GM12878 (cell line): ENCODE measurements around the gene GABRB1. TPM values are rescaled to one million over a fixed set of nuclear protein-coding genes. Genes with fewer than 3 reads are reported as not detected.

Experiments used
- ATAC-seq: fragments of 200-7000 bp; cut with Tn5 transposase; 3 replicates; pipeline ENCODE4 v1.9.1; 2020; ENCODE audit warnings: mild to moderate bottlenecking, moderate library complexity
- BruUV-seq: library from RNA; stranded (reverse); fragments of 400-500 nt; replicated peaks from 2 replicates; lab custom pipeline; 2021; lab: Mats Ljungman, UMichigan
- CTCF ChIA-PET: fragments of 300-600 bp; sonication (Branson Sonifier 250); formaldehyde crosslinking; extraction: SDS; loops from one replicate; lab custom pipeline; 2021; ENCODE audit warnings: inconsistent platforms; lab: Yijun Ruan, JAX
- POLR2A ChIA-PET: fragments of 350-600 bp; formaldehyde crosslinking; extraction: SDS; loops from one replicate; lab custom pipeline; 2021; ENCODE audit warnings: inconsistent platforms; lab: Charles Lee
- RAD21 ChIA-PET: fragments of 300-600 bp; sonication (Branson Sonifier 250); formaldehyde crosslinking; loops from one replicate; lab custom pipeline; 2023; ENCODE audit warnings: antibody characterized with exemption; ENCODE audit not compliant: unreplicated experiment; lab: Charles Lee
- SMC1A ChIA-PET: fragments of 300-600 bp; sonication (Branson Sonifier 250); formaldehyde crosslinking; loops from one replicate; lab custom pipeline; 2023; ENCODE audit not compliant: unreplicated experiment, uncharacterized antibody; lab: Charles Lee
- DNase-seq: peaks from one replicate; pipeline ENCODE4 v3.0.0-alpha.2; 2011; ENCODE audit warnings: low read depth, low spot score
- FAIRE-seq: peaks from 3 replicates; lab custom pipeline; 2011; peaks lifted over from hg19 to GRCh38; lab: Jason Lieb, UNC
- H2AFZ ChIP-seq: 2 replicates; pipeline ENCODE4 v1.6.0; 2011; ENCODE audit warnings: low read depth, low read length, control low read depth; ENCODE audit not compliant: control insufficient read depth
- H3K27ac ChIP-seq: 2 replicates; pipeline ENCODE4 v1.5.1; 2011; ENCODE audit warnings: control low read depth; ENCODE audit not compliant: control insufficient read depth, insufficient read depth
- H3K27me3 ChIP-seq, 2 experiments: replicated peaks in 1 of 2; 2 replicates each; pipeline versions ENCODE4 v1.6.0 to v1.6.1; 2011; ENCODE audit warnings: low read length in 1 of 2; ENCODE audit not compliant: control insufficient read depth in 2 of 2, insufficient read depth in 2 of 2
- H3K36me3 ChIP-seq, 2 experiments: 2 replicates each; pipeline ENCODE4 v1.5.1; 2011; ENCODE audit warnings: low read length in 1 of 2; ENCODE audit not compliant: control insufficient read depth in 2 of 2, insufficient read depth in 2 of 2
- H3K4me1 ChIP-seq: 2 replicates; pipeline ENCODE4 v1.6.1; 2011; ENCODE audit warnings: mild to moderate bottlenecking, low read length, moderate library complexity, mixed read lengths; ENCODE audit not compliant: control insufficient read depth, insufficient read depth
- H3K4me2 ChIP-seq: 2 replicates; pipeline ENCODE4 v1.6.0; 2011; ENCODE audit warnings: control low read depth; ENCODE audit not compliant: control insufficient read depth, insufficient read depth
- H3K4me3 ChIP-seq: fragments of 200-600 bp; sonication (generic); 2 replicates; pipeline ENCODE4 v1.5.1; 2016
- H3K79me2 ChIP-seq: 2 replicates; pipeline ENCODE4 v1.6.0; 2011; ENCODE audit warnings: low read length; ENCODE audit not compliant: control insufficient read depth, insufficient read depth
- H3K9ac ChIP-seq: 2 replicates; pipeline ENCODE4 v1.8.0; 2011; ENCODE audit warnings: low read length, control low read depth, mixed read lengths; ENCODE audit not compliant: control insufficient read depth, insufficient read depth
- H3K9me3 ChIP-seq: replicated peaks from 3 replicates; pipeline ENCODE4 v1.5.1; 2011; ENCODE audit warnings: mild to moderate bottlenecking, low read length; ENCODE audit not compliant: control insufficient read depth, insufficient read depth
- H4K20me1 ChIP-seq: 2 replicates; pipeline ENCODE4 v1.6.0; 2011; ENCODE audit not compliant: control insufficient read depth, insufficient read depth
- ATF7 ChIP-seq: fragments of 450-650 bp; IDR thresholded peaks from 2 replicates; pipeline ENCODE4 v1.6.1; 2016; ENCODE audit warnings: low read depth, mild to moderate bottlenecking
- BCL11A ChIP-seq: IDR thresholded peaks from 2 replicates; pipeline ENCODE4 v1.6.1; 2011; ENCODE audit warnings: low read depth, low read length
- CBFB ChIP-seq: IDR thresholded peaks from 2 replicates; pipeline ENCODE4 v1.6.1; 2016; ENCODE audit warnings: antibody characterized with exemption, low read depth
- DPF2 ChIP-seq: fragments of 450-650 bp; IDR thresholded peaks from 2 replicates; pipeline ENCODE4 v1.6.1; 2017; ENCODE audit warnings: mild to moderate bottlenecking
- GATAD2B ChIP-seq: fragments of 450-650 bp; conservative IDR thresholded peaks from 2 replicates; pipeline ENCODE4 v1.6.1; 2017; ENCODE audit warnings: low read depth, mild to moderate bottlenecking, moderate library complexity
- HDAC6 ChIP-seq: fragments of 200-600 bp; sonication (generic); IDR thresholded peaks from one replicate; pipeline ENCODE4 v1.8.0; 2017; ENCODE audit warnings: antibody characterized with exemption; ENCODE audit not compliant: unreplicated experiment
- NR2C2 ChIP-seq: IDR thresholded peaks from 2 replicates; pipeline ENCODE4 v1.6.1; 2011; ENCODE audit warnings: borderline replicate concordance, low read depth; ENCODE audit not compliant: control insufficient read depth, insufficient read length
- RAD51 ChIP-seq: fragments of 450-650 bp; IDR thresholded peaks from 2 replicates; pipeline ENCODE4 v1.6.1; 2016; ENCODE audit warnings: moderate library complexity, mild to moderate bottlenecking, inconsistent platforms
- RELA ChIP-seq: fragments of 450-650 bp; IDR thresholded peaks from 2 replicates; pipeline ENCODE4 v1.8.0; 2014; ENCODE audit warnings: borderline replicate concordance; ENCODE audit not compliant: partially characterized antibody
- SIN3A ChIP-seq: IDR thresholded peaks from 2 replicates; pipeline ENCODE4 v1.6.1; 2012; ENCODE audit warnings: low read depth, low read length, improper control_type of control experiment
- SMC3 ChIP-seq: IDR thresholded peaks from 2 replicates; pipeline ENCODE4 v1.6.1; 2011; ENCODE audit warnings: low read length, improper control_type of control experiment, borderline replicate concordance
- TAF1 ChIP-seq: IDR thresholded peaks from 2 replicates; pipeline ENCODE4 v1.6.1; 2011; ENCODE audit warnings: mild to moderate bottlenecking, low read depth, low read length, borderline replicate concordance
- TCF3 ChIP-seq: IDR thresholded peaks from 2 replicates; pipeline ENCODE4 v1.6.1; 2012; ENCODE audit warnings: low read depth, mild to moderate bottlenecking, low read length, borderline replicate concordance; ENCODE audit not compliant: insufficient read depth
- YBX1 ChIP-seq: fragments of 450-650 bp; IDR thresholded peaks from 2 replicates; pipeline ENCODE4 v1.6.1; 2016; ENCODE audit warnings: antibody characterized with exemption
- ZNF622 ChIP-seq: fragments of 450-650 bp; IDR thresholded peaks from 2 replicates; pipeline ENCODE4 v1.6.1; 2017; ENCODE audit warnings: mild to moderate bottlenecking, inconsistent platforms
- WGBS: methylation state at CpG from one replicate; pipeline ENCODE4 v1.1.6; 2016; ENCODE audit warnings: low lambda C conversion rate; ENCODE audit not compliant: insufficient replicate concordance, insufficient coverage; ENCODE audit errors: missing lambda C conversion rate; 5-methylcytosine and 5-hydroxymethylcytosine counted together
- in situ Hi-C: fragments of 300-500 bp; cut with MboI; formaldehyde crosslinking; loops from 9 replicates; pipeline ENCODE4 v1.14.3; 2018; ENCODE audit warnings: mixed read lengths
- intact Hi-C: fragments of 100-400 bp; cut with micrococcal nuclease; formaldehyde crosslinking; loops from one replicate; pipeline ENCODE4 v1.14.2; 2022; ENCODE audit not compliant: unreplicated experiment
- polyA plus RNA-seq, 11 experiments: library from polyadenylated mRNA; depleted of rRNA in 4 of 11; unstranded in 6 of 11; stranded (reverse) in 5 of 11; fragments of >200 nt; fragmentation: Nextera tagmentation in 4 of 11; fragmentation: Illumina TruSeq in 1 of 11; extraction: Ambion mirVana in 4 of 11; extraction: Trizol in 1 of 11; gene quantifications; 1 replicate in 1 of 11; 2 replicates in 10 of 11; pipeline versions ENCODE4 v1.2.1 to v1.2.3, GENCODE V29; 2011 to 2016; ENCODE audit warnings: inconsistent platforms in 2 of 11, missing spikeins in 2 of 11, low read depth in 1 of 11
- total RNA-seq, 4 experiments: library from RNA; depleted of rRNA in 3 of 4; stranded (reverse); fragments of >200 nt in 3 of 4; fragmentation: Illumina TruSeq in 1 of 4; extraction: Trizol in 1 of 4; gene quantifications; 2 replicates each; pipeline versions ENCODE4 v1.2.1 to v1.2.3, GENCODE V29; 2013 to 2021
- TF ChIP-seq, protein P1 (sequence below): fragments of 450-650 bp; IDR thresholded peaks from 2 replicates; pipeline ENCODE4 v1.6.1; 2016; ENCODE audit warnings: mild to moderate bottlenecking, moderate library complexity, borderline replicate concordance
- TF ChIP-seq, protein P2 (sequence below): IDR thresholded peaks from 2 replicates; pipeline ENCODE4 v1.6.1; 2011; ENCODE audit warnings: borderline replicate concordance, low read depth, mild to moderate bottlenecking, moderate library complexity, low read length; ENCODE audit not compliant: insufficient read depth, poor library complexity, severe bottlenecking
- TF ChIP-seq, protein P3 (sequence below): fragments of 450-650 bp; IDR thresholded peaks from 2 replicates; pipeline ENCODE4 v1.6.1; 2016; ENCODE audit warnings: mild to moderate bottlenecking

GABRB1 gene
- total and polyA plus RNA-seq, 10 of the 15 experiments (the other 5 are each of a cell fraction or from before 2014, with no cell fraction given), result 0.13 to 0.92 TPM; not detected in 8

DNA sequence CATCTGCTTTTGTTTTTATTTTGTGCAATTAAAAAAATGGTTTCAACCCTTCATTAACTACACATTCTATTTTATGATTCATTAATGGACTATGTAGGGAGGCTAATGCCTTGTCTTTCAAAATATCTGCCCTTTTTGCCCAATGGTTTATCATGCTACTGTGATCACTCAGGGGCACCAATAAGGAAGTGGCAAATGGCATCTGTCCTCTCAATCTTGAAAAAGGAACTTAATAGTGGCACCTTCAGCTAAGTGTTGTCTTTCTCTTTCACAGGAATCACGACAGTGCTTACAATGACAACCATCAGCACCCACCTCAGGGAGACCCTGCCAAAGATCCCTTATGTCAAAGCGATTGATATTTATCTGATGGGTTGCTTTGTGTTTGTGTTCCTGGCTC lies 375.0 kb downstream of the GABRB1 start:
- no peak overlapping the region for H3K9ac ChIP-seq
- in situ Hi-C loops, result no loop called here
- FAIRE-seq (no peak), ATAC-seq (peak; percentile 58), DNase-seq (no peak)
- H3K79me2 ChIP-seq, result no peaks in the 10 kb centered on the region
- peaks cover 0 to 2% of the 10 kb centered on the region in 2 experiments; a peak in 1 of 4 replicates for H3K27me3 ChIP-seq
- CTCF ChIA-PET, result interaction anchor here (2.0 kb wide), 1 partner anchor 8 kb away, joined by 4 read pairs; no protein-coding TSS in a partner anchor
- H4K20me1 ChIP-seq, result no peaks in the 10 kb centered on the region
- 9% methylated on average over 2 of the region's 2 CpGs for WGBS
- H3K36me3 ChIP-seq, result no peaks in the 10 kb centered on the region
- TF ChIP-seq, protein P1, sequence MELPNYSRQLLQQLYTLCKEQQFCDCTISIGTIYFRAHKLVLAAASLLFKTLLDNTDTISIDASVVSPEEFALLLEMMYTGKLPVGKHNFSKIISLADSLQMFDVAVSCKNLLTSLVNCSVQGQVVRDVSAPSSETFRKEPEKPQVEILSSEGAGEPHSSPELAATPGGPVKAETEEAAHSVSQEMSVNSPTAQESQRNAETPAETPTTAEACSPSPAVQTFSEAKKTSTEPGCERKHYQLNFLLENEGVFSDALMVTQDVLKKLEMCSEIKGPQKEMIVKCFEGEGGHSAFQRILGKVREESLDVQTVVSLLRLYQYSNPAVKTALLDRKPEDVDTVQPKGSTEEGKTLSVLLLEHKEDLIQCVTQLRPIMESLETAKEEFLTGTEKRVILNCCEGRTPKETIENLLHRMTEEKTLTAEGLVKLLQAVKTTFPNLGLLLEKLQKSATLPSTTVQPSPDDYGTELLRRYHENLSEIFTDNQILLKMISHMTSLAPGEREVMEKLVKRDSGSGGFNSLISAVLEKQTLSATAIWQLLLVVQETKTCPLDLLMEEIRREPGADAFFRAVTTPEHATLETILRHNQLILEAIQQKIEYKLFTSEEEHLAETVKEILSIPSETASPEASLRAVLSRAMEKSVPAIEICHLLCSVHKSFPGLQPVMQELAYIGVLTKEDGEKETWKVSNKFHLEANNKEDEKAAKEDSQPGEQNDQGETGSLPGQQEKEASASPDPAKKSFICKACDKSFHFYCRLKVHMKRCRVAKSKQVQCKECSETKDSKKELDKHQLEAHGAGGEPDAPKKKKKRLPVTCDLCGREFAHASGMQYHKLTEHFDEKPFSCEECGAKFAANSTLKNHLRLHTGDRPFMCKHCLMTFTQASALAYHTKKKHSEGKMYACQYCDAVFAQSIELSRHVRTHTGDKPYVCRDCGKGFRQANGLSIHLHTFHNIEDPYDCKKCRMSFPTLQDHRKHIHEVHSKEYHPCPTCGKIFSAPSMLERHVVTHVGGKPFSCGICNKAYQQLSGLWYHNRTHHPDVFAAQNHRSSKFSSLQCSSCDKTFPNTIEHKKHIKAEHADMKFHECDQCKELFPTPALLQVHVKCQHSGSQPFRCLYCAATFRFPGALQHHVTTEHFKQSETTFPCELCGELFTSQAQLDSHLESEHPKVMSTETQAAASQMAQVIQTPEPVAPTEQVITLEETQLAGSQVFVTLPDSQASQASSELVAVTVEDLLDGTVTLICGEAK, result no peak
- no peak for TF ChIP-seq TAF1
- TF ChIP-seq, protein P2, sequence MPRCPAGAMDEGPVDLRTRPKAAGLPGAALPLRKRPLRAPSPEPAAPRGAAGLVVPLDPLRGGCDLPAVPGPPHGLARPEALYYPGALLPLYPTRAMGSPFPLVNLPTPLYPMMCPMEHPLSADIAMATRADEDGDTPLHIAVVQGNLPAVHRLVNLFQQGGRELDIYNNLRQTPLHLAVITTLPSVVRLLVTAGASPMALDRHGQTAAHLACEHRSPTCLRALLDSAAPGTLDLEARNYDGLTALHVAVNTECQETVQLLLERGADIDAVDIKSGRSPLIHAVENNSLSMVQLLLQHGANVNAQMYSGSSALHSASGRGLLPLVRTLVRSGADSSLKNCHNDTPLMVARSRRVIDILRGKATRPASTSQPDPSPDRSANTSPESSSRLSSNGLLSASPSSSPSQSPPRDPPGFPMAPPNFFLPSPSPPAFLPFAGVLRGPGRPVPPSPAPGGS, result no peak
- no peak for TF ChIP-seq RAD51
- no peak for TF ChIP-seq BCL11A
- TF ChIP-seq YBX1, result no peak
- no peak for TF ChIP-seq ZNF622
- no peak for TF ChIP-seq SIN3A
- no peak for TF ChIP-seq RELA
- TF ChIP-seq DPF2, result no peak
- no peak for TF ChIP-seq SMC3
- no peak for TF ChIP-seq CBFB
- no peak for TF ChIP-seq GATAD2B
- no peak for TF ChIP-seq TCF3
- TF ChIP-seq ATF7, result no peak
- no peak for TF ChIP-seq NR2C2
- TF ChIP-seq HDAC6, result no peak
- TF ChIP-seq, protein P3, sequence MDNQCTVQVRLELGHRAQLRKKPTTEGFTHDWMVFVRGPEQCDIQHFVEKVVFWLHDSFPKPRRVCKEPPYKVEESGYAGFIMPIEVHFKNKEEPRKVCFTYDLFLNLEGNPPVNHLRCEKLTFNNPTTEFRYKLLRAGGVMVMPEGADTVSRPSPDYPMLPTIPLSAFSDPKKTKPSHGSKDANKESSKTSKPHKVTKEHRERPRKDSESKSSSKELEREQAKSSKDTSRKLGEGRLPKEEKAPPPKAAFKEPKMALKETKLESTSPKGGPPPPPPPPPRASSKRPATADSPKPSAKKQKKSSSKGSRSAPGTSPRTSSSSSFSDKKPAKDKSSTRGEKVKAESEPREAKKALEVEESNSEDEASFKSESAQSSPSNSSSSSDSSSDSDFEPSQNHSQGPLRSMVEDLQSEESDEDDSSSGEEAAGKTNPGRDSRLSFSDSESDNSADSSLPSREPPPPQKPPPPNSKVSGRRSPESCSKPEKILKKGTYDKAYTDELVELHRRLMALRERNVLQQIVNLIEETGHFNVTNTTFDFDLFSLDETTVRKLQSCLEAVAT, result no peak
- H3K9me3 ChIP-seq, result no peaks in the 10 kb centered on the region
- no peak overlapping the region for H2AFZ ChIP-seq
- intact Hi-C loops, result no loop called here
- H3K27ac ChIP-seq, result no peak overlapping the region
- RAD21 ChIA-PET, result interaction anchor here (1.3 kb wide), 1 partner anchor 54 kb away, joined by 3 read pairs; no protein-coding TSS in a partner anchor
- H3K4me2 ChIP-seq, result no peak overlapping the region
- POLR2A ChIA-PET, result no interaction called here
- no peaks in the 10 kb centered on the region for H3K4me1 ChIP-seq
- no TSS peak for BruUV-seq
- SMC1A ChIA-PET, result no interaction called here
- no peak overlapping the region for H3K4me3 ChIP-seq
